HUDEP-2 (cell line): ENCODE data around the gene SLC1A1.

ENCODE experiments used
- DNase-seq, 76 experiments: peaks; one replicate each; lab custom pipeline; 2025; ENCODE audit not compliant: unreplicated experiment in 76 of 76; lab: John Stamatoyannopoulos, UW

Gene SLC1A1

GRCh38 chr9:4489919-4490704 is at the start of gene SLC1A1:
TSS of gene SLC1A1 (plus strand) at chr9:4490468. CDS start at chr9:4490680, 212 bp downstream.
- DNase-seq: no peak

GRCh38 chr9:4442806-4443205 is 47.5 kb upstream of the SLC1A1 start:
- no peak for DNase-seq

- DNase-seq: no peak
Observed at GRCh38 chr9:4443439-4443838, 46.8 kb upstream of the SLC1A1 start.

- DNase-seq: no peak
Observed at GRCh38 chr9:4461437-4461836, 28.8 kb upstream of the SLC1A1 start.

GRCh38 chr9:4463824-4464223 is 26.4 kb upstream of the SLC1A1 start:
- DNase-seq: no peak

- DNase-seq: no peak
Observed at GRCh38 chr9:4464911-4465513, 25.3 kb upstream of the SLC1A1 start.

GRCh38 chr9:4465910-4466309 is 24.4 kb upstream of the SLC1A1 start:
- DNase-seq: no peak

GRCh38 chr9:4475301-4475700 is 15.0 kb upstream of the SLC1A1 start:
- DNase-seq: no peak

GRCh38 chr9:4486176-4486575 is 4.1 kb upstream of the SLC1A1 start:
- no peak for DNase-seq

- no peak for DNase-seq
Observed at GRCh38 chr9:4489562-4489918, 728 bp upstream of the SLC1A1 start.

- no peak for DNase-seq
Observed at GRCh38 chr9:4490705-4491625, 697 bp downstream of the SLC1A1 start.

- no peak for DNase-seq
Observed at GRCh38 chr9:4491626-4491975, 1.3 kb downstream of the SLC1A1 start.

GRCh38 chr9:4494332-4494731 is 4.1 kb downstream of the SLC1A1 start:
- DNase-seq: no peak

- DNase-seq: no peak
Observed at GRCh38 chr9:4494806-4495205, 4.5 kb downstream of the SLC1A1 start.

- no peak for DNase-seq
Observed at GRCh38 chr9:4495537-4495936, 5.3 kb downstream of the SLC1A1 start.

GRCh38 chr9:4496497-4496896 is 6.2 kb downstream of the SLC1A1 start:
- no peak for DNase-seq

- no peak for DNase-seq
Observed at GRCh38 chr9:4497395-4497794, 7.1 kb downstream of the SLC1A1 start.

GRCh38 chr9:4497855-4498254 is 7.6 kb downstream of the SLC1A1 start:
- DNase-seq: no peak

- no peak for DNase-seq
Observed at GRCh38 chr9:4499917-4500316, 9.6 kb downstream of the SLC1A1 start.

- DNase-seq: no peak
Observed at GRCh38 chr9:4501147-4501507, 10.9 kb downstream of the SLC1A1 start.

- no peak for DNase-seq
Observed at GRCh38 chr9:4502444-4502843, 12.2 kb downstream of the SLC1A1 start.

- no peak for DNase-seq
Observed at GRCh38 chr9:4503103-4503502, 12.8 kb downstream of the SLC1A1 start.
